ENCODE measurements around the gene PAPPA.

DNA sequence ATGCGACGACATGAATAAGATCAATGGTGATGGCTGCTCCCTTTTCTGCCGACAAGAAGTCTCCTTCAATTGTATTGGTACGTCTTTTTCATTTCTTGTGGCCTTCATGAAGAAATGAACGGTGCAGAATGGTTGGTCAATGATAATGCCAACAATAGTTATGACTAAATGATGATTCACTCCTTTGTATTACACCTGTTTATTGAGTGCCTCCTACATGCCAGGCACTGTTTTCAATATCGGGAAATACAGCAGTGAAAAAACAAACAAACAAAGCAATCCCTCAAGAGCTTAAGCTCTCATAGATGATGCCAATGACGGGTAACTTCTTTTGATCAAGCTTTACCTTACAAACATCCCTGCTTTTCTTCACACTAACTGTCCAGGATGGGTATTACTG lies 117.7 kb downstream of the PAPPA start:
- TF ChIP-seq CTCF (conservative IDR thresholded peaks at IDR 0.05) (no peak), EZH2 (IDR thresholded peaks at IDR 0.05; ENCODE audit: low read depth) (no peak)

Data from PC-9 (cell line).